GM11168 (cell line): ENCODE data around the gene PRKAG2.
"Not testable (repeated sequence)": the region's sequence is repeated elsewhere in the genome, so short reads cannot be mapped to it uniquely, and the experiment has no call there.

ENCODE experiments used
- in situ Hi-C: fragments of 300-500 bp; cut with MboI; formaldehyde crosslinking; loops from one replicate; pipeline ENCODE4 v1.12.0; 2022; ENCODE audit warnings: low sequenced_read_pairs; ENCODE audit not compliant: unreplicated experiment

Gene PRKAG2

DNA sequence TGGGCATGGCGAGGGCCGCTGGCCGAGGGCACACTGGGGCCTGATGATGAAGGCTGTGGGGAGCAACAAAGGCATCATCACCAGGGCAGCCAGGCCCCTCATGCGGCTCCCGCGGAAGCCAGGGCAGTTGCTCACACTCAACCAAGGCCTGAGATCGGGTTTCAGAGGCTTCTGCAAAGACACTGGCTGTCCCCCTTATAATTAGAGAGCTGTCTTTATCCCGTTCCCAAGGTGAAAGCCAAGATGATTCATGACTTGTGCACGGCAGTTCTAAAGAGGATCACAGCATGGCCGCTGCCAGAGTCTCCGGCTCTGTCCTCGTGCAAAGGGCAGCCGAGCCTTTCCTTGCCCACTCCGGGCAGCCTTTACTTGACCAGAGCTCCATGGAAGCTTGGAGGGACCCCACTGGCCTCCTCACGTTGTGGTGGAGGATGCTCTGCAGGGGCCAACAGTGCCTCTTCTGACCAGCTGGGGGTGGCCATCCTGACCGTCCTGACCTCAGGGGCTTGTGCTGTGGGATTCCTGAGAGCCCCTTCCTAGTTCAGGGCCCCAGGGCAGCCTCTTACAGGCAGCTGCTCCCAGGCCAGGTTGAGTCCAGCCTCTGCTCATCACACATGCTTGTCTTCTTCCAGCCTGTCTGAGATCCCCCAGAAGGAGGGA is 82.3 kb downstream of the PRKAG2 start:
- in situ Hi-C loops, result no loop called here

DNA sequence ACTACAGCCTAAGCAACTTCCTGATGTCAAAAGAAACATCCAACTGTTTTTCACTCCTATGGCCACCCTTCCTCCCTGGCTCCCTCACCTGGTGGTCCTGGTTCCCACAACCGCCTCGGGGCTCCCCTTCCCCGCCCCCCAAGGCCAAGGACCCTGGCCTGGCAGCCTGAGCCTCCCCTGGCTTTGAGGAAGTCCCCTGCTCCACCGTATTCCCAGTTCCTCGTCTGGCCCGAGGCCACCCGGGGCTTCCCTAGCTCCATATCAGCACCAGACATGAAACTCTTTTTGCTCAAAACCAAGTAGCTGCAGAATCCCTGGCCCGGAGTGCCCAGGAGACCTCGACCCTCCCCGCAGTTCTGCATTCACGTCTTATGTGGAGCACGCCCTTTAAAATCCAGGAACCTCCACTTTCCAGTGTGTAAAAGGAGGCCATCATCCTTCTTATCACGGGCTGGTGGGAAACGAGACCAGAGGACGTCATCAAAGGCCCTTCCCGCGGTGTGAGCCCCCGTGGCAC is 82.9 kb downstream of the PRKAG2 start:
- in situ Hi-C loops, result no loop called here

DNA sequence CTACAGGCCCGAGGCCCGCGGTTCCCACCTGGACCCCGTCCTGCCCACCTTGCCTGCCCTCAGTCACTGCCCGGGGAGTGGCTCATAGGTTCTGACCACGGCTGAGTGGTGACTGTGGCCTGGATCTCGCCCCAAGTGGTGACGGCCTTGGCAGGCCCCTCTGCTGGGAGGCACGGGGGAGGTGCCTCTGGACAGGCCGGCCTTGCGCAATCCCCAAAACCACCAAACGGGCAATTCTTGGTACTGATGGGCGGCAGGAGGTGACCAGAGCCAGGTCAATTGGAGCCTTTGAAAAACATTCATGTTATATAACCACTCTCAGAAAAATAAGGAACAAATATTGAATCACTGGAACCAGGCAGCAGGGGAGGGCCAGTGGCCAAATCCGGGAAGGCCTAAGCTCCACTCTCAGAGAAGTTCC is 83.4 kb downstream of the PRKAG2 start:
- in situ Hi-C loops, result no loop called here

DNA sequence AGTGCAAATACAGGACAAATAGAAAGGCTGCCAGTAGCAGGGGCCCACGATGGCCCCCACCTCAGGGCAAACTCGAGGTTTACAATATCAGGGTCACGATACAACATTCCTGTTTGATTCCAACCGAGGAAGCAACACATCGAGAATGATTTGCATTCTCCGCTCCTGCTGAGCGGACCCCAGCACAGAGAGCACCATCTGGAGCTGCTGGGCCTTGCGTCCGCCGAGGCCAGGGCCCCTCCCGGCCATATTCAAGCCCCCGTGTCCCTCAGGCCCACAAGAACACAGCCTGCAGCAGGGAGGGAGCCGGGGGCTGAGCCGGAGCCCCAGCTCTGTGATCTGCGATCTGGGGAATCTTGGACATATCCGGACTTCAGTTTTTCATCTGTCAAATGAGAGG is 84.3 kb downstream of the PRKAG2 start:
- in situ Hi-C loops, result no loop called here

DNA sequence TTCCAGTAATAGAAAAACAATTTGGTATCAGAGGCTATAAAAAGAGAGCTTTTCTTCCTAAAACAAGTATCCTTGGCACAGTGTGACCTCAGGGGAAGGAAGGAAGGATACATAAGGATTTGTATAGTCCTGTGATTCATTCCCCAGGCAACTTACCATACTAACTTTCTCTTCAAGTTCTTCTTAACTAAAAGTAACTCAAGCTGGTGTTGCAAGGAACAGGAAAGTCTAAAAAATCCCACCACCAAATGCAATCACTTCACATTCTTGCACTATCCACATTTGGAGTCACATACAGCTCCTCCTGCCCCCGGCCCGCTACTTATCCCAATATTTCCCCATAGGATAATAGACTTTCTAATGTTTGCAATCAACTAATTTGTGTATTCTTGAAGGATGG is 84.8 kb downstream of the PRKAG2 start:
- in situ Hi-C loops, result no loop called here

DNA sequence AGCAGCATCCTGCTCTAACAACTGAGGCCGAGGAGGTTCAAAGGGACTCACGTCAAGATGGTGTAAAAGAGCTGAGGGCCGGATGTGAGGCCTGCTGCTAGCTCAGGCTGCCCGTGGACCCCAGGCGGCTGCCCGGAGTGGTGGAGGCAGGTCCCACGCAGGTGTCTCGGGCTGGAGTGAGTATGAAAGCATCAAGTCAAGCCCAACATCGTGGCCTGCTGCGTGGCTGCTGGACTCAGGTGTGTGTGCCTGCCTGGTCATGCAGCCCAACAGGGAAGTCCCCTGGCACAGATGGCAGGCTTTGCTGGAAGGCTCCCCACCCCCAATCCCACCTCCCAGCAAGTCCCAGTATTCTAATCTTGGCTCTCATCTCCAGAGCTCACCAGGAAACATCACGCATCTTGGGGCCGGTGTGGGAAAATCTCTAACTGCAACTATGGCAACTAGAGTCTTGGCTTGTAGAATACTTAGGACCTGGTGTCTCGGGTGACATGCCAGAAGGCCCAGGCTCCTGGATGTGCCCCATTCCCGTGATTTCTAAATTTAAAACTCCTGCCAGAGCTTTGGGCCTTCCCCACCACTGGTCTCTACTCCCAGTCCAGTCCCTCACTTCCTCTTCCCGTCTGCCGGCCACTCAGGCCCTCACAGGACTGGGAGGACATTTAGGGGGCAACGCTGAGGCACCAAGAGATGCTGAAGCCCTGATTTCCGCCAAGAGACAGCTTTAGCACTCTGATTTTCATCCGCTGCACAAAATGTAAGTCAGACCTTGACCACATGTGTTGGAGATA is 85.9 kb downstream of the PRKAG2 start:
- in situ Hi-C loops, result no loop called here

DNA sequence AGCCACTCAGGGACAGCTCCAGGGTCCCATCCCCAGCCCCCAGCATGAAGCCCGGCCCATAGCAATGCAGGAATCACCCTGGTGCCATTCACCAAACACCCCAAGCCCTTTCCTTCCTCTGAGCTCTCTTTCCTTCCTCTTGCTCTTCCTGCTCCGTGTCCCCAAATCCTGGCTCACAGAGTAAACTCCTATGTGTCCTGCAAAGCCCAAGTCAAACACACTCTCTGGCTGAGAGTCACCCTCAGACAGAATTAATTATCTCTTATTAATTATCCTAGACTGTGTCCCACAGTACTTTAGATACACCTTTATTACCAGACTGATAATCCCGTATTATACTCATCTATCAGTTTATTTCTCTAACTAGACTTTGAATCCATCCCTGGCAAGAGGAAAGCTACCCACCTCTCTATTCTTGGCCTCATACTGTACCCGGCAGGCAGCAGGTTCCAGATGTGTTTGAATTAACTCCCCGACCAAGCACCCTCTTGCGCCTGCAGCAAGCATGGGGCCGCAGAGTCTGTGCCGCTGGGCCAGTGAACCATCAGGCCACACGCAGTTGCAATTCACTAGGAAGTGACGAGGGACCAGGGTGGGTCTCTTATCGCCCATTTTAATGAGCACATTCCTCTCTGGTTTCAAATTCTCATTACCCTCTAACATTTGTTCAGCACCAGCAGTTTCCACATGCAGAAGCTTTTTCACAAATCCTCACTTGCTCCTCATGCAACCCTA is 86.7 kb downstream of the PRKAG2 start:
- in situ Hi-C loops, result no loop called here

DNA sequence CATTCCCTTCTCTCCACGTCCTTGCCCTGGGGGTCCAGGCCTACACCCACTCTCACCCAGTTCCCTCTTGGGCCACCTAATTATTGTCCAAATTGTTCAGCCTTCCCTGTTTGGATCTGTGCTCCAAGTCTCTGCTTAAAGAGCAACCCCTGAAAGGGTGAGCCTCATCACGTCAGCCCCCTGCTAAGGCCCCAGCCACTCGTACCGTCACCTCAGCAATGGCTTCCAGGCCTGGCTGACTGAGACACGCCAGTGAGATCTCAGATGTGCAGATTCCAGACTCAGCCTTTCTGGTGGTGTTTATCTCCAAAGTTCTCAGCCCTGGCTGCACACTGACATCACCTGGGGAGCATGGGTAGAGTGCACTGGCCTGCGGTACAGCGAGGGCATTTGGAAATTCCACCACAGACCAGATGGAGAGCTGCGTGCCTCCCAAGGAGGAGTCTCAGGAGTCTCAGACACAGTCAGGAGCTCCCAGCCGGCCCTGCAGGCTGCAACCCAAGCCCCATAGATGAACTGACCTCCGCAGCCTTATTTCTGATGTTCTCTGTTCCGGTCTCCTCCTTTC is 87.5 kb downstream of the PRKAG2 start:
- in situ Hi-C loops, result no loop called here

DNA sequence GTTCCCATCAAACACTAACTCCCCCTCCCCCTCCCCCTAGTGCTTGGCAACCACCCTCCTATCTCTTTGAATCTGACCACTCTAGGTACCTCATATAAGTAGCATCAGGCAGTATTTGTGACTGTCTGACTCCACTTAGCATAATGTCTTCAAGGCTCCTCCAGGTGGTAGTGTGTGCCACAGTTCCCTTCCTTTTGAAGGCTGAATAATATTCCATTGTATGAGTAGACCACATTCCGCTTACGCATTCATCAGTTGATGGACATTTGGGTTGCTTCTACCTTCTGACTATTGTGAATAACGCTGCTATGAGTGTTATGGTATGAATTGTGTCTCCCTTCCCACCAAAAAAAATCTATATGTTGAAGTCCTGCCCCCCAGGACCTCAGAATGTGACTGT is 89.6 kb downstream of the PRKAG2 start:
- in situ Hi-C loops, result no loop called here

DNA sequence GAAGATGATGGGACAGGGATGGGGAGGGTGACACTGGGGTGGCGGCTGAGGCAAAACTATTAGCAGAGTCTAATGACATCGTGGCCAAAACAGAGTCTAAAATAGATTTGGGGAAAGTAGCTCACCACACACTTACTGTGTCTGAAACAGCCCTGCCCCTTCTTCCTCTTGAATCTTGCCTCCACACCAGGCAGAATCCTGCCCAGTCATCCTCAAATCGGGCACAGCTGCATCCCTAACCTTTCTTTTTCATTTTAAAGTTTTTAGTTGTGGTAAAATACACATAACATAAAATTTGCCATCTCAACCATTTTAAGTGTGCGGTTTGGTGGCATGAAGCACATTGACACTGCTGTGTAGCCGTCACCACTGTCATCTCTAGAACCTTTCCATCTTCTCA is 90.0 kb downstream of the PRKAG2 start:
- in situ Hi-C loops, result no loop called here

DNA sequence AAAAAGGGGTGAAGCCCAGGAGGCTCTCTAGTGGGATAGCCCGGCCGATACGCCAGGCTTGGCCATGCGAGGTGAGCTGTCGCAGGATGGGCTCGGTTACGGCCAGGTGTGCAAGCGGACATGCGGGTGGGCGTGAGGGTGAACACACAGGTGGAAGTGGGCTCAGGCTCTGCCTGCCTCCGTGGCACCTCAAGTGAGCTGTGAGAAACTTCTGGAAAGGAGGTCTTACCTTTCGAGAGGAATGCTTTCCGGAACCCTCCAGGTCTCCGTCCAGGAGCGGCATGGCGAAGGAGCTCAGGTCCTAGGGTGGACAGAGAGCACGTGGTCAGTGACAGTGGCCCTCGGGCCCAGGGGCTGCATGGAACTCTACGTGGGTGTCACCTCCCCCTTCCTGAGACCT is 90.7 kb downstream of the PRKAG2 start:
- in situ Hi-C loops, result no loop called here

DNA sequence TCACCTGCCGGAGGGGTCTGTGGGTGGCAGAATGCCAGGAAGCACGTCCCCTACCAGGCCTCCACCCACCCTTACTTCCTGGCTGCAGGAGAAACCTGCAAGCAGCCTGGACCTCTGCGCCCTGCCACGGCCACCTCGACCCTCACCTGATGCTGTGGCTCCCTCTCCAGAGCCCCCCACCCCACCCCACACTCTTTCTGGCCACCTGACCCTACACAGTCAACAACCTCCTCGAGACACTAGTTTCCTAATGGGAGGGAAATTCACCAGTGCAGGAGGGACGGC is 91.3 kb downstream of the PRKAG2 start:
- in situ Hi-C loops, result no loop called here

DNA sequence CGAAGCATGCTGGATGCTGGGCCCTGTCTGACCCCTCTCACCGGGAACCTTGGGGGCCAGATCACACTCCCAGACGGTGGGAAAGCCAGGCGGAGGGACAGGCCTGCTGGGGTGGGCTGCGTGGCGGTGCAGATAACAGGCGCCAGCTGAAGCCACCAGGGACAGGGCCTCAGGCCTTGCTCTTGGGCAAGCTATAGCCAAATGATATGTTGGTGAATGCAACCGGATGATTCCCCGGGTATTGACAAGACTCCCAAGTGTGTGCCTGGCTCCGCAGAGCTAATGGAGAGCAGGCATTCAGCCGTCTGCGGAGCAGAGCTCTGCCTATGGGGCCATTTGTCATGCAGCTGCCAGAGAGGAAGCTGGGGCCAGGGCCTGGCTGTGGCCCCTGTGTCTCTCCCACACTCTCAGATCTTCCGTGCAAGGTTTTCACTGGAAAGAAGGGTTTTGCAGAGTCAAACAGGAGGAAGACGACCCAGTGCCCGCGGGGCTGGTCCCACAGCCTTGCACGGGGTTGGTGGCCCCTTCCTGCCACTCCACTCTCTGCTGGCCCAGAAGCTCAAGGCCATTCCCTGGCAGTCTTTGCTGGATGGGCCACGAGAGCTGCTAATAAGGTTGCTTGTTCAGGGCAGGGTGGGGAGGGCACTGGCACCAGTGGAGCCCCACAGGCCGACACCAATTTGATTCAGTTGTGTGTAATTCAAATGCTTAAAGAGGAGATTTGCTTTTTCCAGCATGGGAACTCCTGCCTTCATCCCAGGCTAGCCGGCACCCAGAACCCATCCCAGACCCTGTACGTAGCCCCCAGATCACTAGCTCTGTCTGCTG is 91.8 kb downstream of the PRKAG2 start:
- in situ Hi-C loops, result no loop called here

DNA sequence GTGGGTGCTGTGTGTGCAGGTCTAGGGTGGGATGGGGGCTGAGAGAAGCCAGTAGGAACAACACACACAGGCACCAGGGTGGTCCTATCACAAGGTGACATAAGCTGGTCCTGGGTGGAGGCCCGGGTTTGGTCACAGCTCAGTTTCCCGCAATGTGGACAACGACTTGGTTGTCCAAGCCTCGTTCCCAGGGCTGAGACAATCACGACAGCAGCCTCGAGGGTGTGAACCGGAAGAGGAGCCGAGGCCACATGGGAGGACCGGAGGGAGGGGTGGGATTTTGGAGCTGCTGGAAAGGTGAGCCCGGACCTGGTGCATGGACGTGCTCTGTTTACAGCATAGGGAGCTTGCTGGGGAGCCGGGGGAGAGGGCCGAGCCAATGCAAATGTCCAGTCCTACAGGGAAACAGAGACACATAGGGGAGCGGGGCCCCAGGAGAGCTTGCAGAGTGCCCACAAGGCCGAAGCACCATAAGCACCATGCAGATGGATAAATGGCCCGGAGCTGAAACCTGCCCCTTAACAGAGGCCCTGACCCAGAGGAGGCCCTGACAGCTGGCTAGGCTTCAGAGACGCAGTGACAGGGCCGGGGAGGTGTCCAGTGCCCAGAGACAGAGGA is 92.8 kb downstream of the PRKAG2 start:
- in situ Hi-C loops, result no loop called here

DNA sequence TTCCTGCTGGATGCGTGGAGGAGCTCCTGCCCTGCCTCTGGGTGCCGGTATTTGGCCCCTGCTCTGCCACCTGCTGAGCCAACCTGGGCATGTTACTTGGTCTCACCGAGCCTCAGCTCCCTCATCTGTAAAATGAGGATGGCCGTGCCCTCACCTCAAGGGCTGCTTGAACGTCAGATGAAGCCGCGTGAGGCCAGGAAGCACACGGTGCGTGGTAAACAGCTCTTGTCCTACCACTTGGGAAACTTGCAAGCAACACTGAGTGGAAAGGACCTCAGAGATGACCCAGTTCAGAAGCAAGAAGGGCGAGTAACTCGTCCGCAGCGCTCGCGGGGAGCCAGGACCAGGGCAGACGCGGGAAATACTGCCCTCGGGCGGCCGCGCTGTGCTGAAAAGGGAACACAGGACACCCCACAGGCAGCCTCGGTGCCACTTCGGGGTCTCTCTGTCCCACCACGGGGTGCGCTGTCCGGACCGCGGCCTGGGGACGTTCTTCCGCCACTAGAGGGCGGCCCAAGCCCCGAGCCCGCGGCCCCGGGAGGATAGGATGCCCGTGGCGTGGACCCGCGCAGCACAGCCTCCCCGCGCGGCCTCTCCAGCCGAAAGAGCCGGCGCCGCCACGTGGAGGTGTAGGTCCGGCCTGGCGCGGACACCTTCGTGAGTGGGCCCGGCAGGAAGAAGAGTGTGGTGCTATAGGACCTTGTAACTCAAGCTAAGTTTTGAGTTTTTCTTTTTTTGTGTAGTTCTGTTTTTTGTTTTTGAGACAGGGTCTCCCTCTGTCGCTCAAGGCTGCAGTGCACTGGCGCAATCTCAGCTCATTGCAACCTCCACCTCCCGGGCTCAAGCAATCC is 94.1 kb downstream of the PRKAG2 start:
- in situ Hi-C loops, result no loop called here

DNA sequence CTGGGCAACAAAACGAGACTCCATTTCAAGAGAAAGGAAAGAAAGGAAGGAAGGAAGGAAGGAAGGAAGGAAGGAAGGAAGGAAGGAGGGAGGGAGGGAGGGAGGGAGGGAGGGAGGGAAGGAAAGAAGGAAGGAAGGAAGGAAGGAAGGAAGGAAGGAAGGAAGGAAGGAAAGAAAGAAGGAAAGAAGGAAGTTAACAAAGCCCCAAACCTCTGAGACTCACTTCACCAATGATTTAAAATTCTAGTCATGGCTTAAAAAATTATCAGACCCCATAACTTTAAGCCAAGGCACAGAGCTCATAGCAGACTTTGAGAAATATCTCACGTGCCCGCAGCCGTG is 94.7 kb downstream of the PRKAG2 start:
- in situ Hi-C loops, result not testable (repeated sequence)

DNA sequence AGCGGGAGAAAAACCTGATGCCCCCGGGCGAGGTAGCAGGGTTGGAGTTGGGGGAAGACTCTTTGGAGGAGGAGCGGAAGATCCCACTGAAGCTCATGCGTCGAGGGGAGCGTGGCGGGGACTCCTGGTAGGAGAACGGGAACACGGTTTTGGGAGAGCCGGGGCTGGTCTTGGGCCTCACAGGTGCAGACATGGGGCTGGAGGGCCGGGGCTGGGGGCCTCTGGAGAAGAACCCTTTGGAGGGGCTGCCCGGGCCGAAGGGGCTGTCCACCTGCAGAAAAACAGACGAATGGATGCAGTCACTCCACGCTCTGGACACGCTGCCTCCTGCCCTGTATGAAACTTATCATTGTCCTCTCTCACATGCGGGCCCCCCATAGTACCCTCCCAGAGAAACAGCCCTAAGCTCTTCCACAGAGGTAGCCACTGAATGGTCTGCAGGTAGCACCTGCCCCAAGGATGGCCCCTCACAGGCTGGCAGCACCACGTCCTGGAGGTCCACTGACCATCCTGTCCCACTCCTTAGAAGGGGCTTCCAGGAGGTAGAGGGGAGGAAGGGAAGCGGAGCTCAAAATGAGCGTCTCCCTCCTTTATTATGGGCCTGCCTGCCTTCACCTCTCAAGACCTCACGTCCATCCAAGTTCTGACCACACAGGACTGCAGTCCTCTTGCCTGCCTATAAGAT is 95.6 kb downstream of the PRKAG2 start:
- in situ Hi-C loops, result no loop called here

DNA sequence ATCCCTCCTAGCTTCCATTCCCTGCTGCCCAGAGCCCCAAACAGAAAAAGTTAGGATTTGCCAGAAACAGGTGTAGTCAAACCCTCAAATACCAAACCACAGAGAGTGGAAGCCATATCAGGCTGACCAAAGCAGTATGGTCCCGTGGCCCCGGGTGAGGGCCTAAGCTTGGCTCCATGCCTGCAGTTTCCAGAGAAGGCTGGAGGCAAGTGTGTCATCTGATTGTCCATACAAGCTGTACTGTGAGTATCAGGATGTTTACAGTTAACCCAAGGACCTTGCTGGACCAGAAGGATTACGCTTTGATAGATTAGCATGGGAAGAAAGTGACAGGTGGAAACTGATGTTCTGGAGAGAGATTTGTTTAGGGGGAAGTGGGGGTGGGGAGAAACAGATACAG is 96.3 kb downstream of the PRKAG2 start:
- in situ Hi-C loops, result no loop called here
